MM.1S (cell line): Measurements from ENCODE around the gene BTBD16.

Experiments
- CTCF ChIP-seq: fragments of 300-600 bp; sonication (generic); IDR thresholded peaks from 2 replicates; pipeline ENCODE4 v1.5.1; 2016; ENCODE audit warnings: antibody characterized with exemption, low read length, mixed read lengths
- EZH2 ChIP-seq: fragments of 300-600 bp; sonication (generic); optimal IDR thresholded peaks from 2 replicates; pipeline ENCODE3; 2017; ENCODE audit warnings: low read depth, mild to moderate bottlenecking, antibody characterized with exemption, low read length, mixed read lengths

GRCh38 chr10:122241836-122242235, 29.3 kb upstream of the BTBD16 start:
- TF ChIP-seq EZH2 (no peak), CTCF (no peak)
